Right hindlimb (tissue), 1 donor: ENCODE results near the gene MIEN1.
"Not testable (repeated sequence)": the region's sequence is repeated elsewhere in the genome, so short reads cannot be mapped to it uniquely, and the experiment has no call there.

Experiments
- DNase-seq: peaks from one replicate; pipeline ENCODE4 v3.0.0-alpha.2; 2018

The MIEN1 gene

GRCh38 chr17:39730095-39730921 lies at the start of gene MIEN1:
MIEN1 (minus strand) TSS chr17:39730532; CDS start chr17:39730495, 37 bp downstream.
- DNase-seq = peak; percentile 93

GRCh38 chr17:39777534-39778365 lies 47.4 kb upstream of the MIEN1 start:
- no peak for DNase-seq

GRCh38 chr17:39776252-39776651 lies 45.9 kb upstream of the MIEN1 start:
- DNase-seq = no peak

- DNase-seq = no peak
Observed at GRCh38 chr17:39775031-39775430, 44.7 kb upstream of the MIEN1 start.

GRCh38 chr17:39774047-39774446 lies 43.7 kb upstream of the MIEN1 start:
- no peak for DNase-seq

- no peak for DNase-seq
Observed at GRCh38 chr17:39772987-39773934, 42.9 kb upstream of the MIEN1 start.

GRCh38 chr17:39772415-39772814 lies 42.1 kb upstream of the MIEN1 start:
- no peak for DNase-seq

GRCh38 chr17:39769974-39770587 lies 39.7 kb upstream of the MIEN1 start:
- DNase-seq = no peak

- DNase-seq = no peak
Observed at GRCh38 chr17:39767147-39767546, 36.8 kb upstream of the MIEN1 start.

- no peak for DNase-seq
Observed at GRCh38 chr17:39765766-39766165, 35.4 kb upstream of the MIEN1 start.

GRCh38 chr17:39765175-39765574 lies 34.8 kb upstream of the MIEN1 start:
- DNase-seq = no peak

- DNase-seq = not testable (repeated sequence)
Observed at GRCh38 chr17:39764171-39764570, 33.8 kb upstream of the MIEN1 start.

GRCh38 chr17:39763051-39763820 lies 32.9 kb upstream of the MIEN1 start:
- DNase-seq = no peak

GRCh38 chr17:39761861-39762496 lies 31.6 kb upstream of the MIEN1 start:
- no peak for DNase-seq

GRCh38 chr17:39759204-39759603 lies 28.9 kb upstream of the MIEN1 start:
- DNase-seq = no peak

- no peak for DNase-seq
Observed at GRCh38 chr17:39757931-39758873, 27.9 kb upstream of the MIEN1 start.

- no peak for DNase-seq
Observed at GRCh38 chr17:39757176-39757662, 26.9 kb upstream of the MIEN1 start.

- DNase-seq = no peak
Observed at GRCh38 chr17:39756380-39757079, 26.2 kb upstream of the MIEN1 start.
